Activated CD4-positive, alpha-beta T cell treated with anti-CD3 and anti-CD28 coated beads, Interleukin-2, amount 50 U/mL, for 24 hours (primary cell): ENCODE data around the gene MICOS13.

Experiments used
- DNase-seq, 2 donors: peaks; one replicate each; pipeline ENCODE4 v3.0.0-alpha.2; 2020; ENCODE audit warnings: low read depth in 1 of 2, low spot score in 1 of 2

MICOS13 gene

GRCh38 chr19:5669212-5669611 lies 11.1 kb downstream of the MICOS13 start:
- DNase-seq: no peak

GRCh38 chr19:5667751-5668271 lies 12.5 kb downstream of the MICOS13 start:
- DNase-seq: no peak

- no peak for DNase-seq
Measured at GRCh38 chr19:5666921-5667610, 13.2 kb downstream of the MICOS13 start.

GRCh38 chr19:5665781-5666513 lies 14.4 kb downstream of the MICOS13 start:
- no peak for DNase-seq

- no peak for DNase-seq
Measured at GRCh38 chr19:5664515-5664914, 15.8 kb downstream of the MICOS13 start.

GRCh38 chr19:5663904-5664303 lies 16.4 kb downstream of the MICOS13 start:
- no peak for DNase-seq

GRCh38 chr19:5661483-5661882 lies 18.8 kb downstream of the MICOS13 start:
- DNase-seq: no peak

GRCh38 chr19:5655412-5655811 lies 24.9 kb downstream of the MICOS13 start:
- DNase-seq: no peak

GRCh38 chr19:5654931-5655330 lies 25.4 kb downstream of the MICOS13 start:
- no peak for DNase-seq

GRCh38 chr19:5652261-5652660 lies 28.1 kb downstream of the MICOS13 start:
- no peak for DNase-seq

- no peak for DNase-seq
Measured at GRCh38 chr19:5651361-5651760, 29.0 kb downstream of the MICOS13 start.

- no peak for DNase-seq
Measured at GRCh38 chr19:5648464-5648863, 31.9 kb downstream of the MICOS13 start.

GRCh38 chr19:5646703-5647102 lies 33.6 kb downstream of the MICOS13 start:
- DNase-seq: no peak

GRCh38 chr19:5645409-5645808 lies 34.9 kb downstream of the MICOS13 start:
- no peak for DNase-seq

- no peak for DNase-seq
Measured at GRCh38 chr19:5644037-5644436, 36.3 kb downstream of the MICOS13 start.

- DNase-seq: no peak
Measured at GRCh38 chr19:5643060-5643459, 37.3 kb downstream of the MICOS13 start.

- no peak for DNase-seq
Measured at GRCh38 chr19:5642204-5642603, 38.1 kb downstream of the MICOS13 start.

- DNase-seq: no peak
Measured at GRCh38 chr19:5641171-5641570, 39.1 kb downstream of the MICOS13 start.

GRCh38 chr19:5637971-5638370 lies 42.3 kb downstream of the MICOS13 start:
- DNase-seq: no peak

GRCh38 chr19:5635427-5635826 lies 44.9 kb downstream of the MICOS13 start:
- DNase-seq: no peak

- no peak for DNase-seq
Measured at GRCh38 chr19:5632657-5633056, 47.7 kb downstream of the MICOS13 start.

- DNase-seq: no peak
Measured at GRCh38 chr19:5632241-5632612, 48.1 kb downstream of the MICOS13 start.
